NCI-H526 treated with DMSO at 0.1 percent for 48 hours (cell line): ENCODE measurements around the gene POU2AF2.
"Not testable (repeated sequence)": the region's sequence is repeated elsewhere in the genome, so short reads cannot be mapped to it uniquely, and the experiment has no call there.

Source experiments
- DNase-seq: peaks from one replicate; lab custom pipeline; 2025; lab: John Stamatoyannopoulos, UW

Gene POU2AF2

GRCh38 chr11:111245425-111245824 is at the start of gene POU2AF2:
Gene POU2AF2, plus strand, starts transcription at chr11:111245725. Its CDS starts 129 bp downstream, at chr11:111245854.
- peak; percentile 100 for DNase-seq

GRCh38 chr11:111200010-111200534 is 45.5 kb upstream of the POU2AF2 start:
- DNase-seq = no peak

GRCh38 chr11:111204211-111204610 is 41.3 kb upstream of the POU2AF2 start:
- DNase-seq = no peak

DNA sequence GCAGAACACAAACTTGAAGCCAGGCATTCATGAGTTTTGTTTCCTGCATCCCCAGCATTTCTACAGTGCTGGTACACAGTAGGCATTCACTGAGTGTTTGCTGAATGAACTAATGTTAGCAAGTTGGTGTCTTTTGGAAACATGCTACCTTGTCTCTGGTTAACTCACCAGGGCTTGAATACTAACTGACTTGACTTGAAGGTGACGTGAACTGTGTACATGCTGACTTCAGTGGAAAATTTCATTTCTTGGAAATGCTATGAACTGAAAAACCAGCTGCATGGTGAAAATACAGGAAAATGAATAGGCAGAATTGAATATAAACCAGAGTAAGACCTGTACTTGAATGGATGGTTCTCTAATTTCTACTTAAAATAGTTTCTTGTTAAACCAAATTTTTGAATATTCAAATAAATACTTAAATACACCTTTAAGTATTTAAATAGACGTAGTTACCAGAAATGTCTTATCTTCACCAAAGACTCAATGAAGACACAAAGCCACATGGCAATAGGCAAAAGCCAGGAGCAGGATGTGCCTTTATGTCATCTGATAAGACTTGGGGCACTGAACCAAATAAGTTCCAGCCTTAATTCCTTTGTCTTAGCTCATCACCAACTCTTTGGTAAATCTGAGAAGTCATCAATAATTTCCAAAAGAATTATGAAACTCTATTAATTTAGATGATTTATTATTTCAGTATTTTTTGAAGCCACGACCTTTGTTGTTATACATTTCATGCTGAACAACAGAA is 39.7 kb upstream of the POU2AF2 start:
- no peak for DNase-seq

- peak; percentile 62 for DNase-seq
Observed at GRCh38 chr11:111206472-111206871, 39.1 kb upstream of the POU2AF2 start.

DNA sequence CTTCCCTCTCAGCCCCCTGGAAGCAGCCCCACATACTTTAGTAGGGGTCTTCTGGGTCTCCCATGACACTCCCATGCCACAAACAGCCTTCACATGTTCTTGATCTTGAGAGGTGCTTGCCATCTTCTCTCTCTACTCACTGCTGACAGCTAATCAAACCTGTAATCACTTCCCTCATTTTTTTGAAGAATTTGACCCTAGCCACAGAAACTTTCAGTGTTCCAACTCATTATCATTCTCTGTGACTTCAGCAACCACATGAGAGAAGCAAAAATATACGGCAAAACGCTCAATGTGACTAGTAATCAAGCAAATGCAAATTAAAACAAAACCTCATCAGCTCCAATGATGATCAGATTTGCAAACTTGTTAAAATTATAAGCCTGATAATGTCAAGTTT is 38.3 kb upstream of the POU2AF2 start:
- DNase-seq = no peak

DNA sequence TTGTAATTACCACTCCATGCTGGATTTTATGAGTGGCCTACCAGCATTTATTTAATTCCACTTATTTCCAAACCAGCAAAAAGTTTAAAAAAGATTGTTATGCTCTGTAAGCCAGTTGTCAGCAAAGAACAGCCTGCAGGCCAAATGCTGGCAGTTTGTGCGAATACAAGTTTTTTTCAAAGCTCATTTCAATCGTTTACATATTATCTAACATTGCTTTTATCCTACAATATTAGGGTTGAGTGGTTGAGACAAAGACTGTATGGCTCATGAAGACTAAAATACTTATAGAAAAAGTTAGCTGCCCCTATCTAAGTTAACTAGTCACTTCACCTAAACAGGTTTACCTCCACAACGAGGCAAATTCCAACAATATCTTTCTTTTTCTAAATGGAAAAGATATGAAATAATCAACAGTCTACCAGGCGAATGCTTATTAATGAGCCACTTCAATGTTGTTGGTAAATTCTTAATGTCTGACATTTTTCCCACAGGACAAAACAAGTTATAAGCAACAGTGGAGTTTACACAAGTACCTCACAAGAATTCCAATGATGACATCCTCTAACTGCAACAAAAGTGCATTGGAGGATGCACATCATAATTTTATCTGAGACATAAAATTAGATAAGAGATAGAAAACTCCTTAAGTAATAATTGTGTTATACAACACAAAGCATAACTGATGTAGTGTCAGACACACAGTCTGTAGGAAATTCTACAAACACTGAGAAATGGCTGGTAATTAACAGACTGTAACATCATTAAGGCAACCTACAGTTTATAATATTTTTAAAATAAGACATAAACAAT is 35.8 kb upstream of the POU2AF2 start:
- DNase-seq = no peak

GRCh38 chr11:111213256-111213655 is 32.3 kb upstream of the POU2AF2 start:
- DNase-seq = no peak

DNA sequence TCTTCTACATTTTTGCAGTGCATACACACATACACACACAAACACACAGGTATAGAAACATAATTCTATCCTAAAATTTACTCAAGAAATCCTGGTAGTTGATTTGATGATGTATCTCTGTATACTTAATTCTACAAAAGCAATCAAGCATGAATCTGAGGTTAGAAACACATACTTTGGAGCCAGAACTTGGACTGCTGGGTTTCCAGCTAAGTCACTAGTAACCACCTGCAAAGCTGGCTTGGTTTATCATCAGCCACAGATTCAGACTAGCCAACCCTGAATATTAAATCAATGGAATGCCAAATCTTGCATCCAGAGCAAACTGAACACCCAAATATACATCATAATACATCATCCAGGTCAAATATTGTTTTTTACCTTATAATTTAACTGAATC is 24.8 kb upstream of the POU2AF2 start:
- no peak for DNase-seq

GRCh38 chr11:111221208-111221607 is 24.3 kb upstream of the POU2AF2 start:
- DNase-seq = no peak

DNA sequence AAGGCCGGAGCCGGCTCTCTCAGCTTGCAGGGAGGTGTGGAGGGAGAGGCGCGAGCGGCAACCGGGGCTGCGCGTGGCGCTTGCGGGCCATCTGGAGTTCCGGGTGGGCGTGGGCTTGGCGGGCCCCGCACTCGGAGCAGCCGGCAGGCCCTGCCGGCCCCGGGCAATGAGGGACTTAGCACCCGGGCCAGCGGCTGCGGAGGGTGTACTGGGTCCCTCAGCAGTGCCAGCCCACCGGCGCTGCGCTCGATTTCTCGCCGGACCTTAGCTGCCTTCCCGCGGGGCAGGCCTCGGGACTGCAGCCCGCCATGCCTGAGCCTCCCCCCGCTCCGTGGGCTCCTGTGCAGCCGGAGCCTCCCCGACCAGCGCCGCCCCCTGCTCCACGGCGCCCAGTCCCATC is 23.6 kb upstream of the POU2AF2 start:
- DNase-seq = not testable (repeated sequence)

- not testable (repeated sequence) for DNase-seq
Observed at GRCh38 chr11:111222821-111223455, 22.6 kb upstream of the POU2AF2 start.

DNA sequence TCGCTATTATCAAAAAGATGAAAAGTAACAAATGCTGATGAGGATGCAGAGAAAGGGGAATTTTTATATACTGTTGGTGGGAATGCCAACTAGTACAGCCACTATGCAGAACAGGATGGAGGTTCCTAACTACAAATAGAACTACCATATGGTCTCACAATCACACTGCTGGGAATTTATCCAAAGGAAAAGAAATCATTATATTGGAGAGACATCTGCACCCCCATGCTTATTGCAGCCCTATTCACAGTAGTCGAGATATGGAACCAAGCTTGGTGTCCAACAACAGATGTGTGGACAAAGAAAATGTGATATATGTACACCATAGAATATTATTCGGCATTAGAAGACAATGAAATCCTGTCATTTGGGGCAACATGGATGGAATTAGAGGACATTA is 19.6 kb upstream of the POU2AF2 start:
- no peak for DNase-seq

GRCh38 chr11:111229604-111230003 is 15.9 kb upstream of the POU2AF2 start:
- no peak for DNase-seq

GRCh38 chr11:111230122-111230465 is 15.4 kb upstream of the POU2AF2 start:
- DNase-seq = no peak

- no peak for DNase-seq
Observed at GRCh38 chr11:111231836-111232235, 13.7 kb upstream of the POU2AF2 start.

GRCh38 chr11:111236383-111236782 is 9.1 kb upstream of the POU2AF2 start:
- peak; percentile 76 for DNase-seq

- DNase-seq = no peak
Observed at GRCh38 chr11:111237926-111238325, 7.6 kb upstream of the POU2AF2 start.

- peak; percentile 87 for DNase-seq
Observed at GRCh38 chr11:111246956-111247355, 1.4 kb downstream of the POU2AF2 start.

- DNase-seq = no peak
Observed at GRCh38 chr11:111250936-111251335, 5.4 kb downstream of the POU2AF2 start.

DNA sequence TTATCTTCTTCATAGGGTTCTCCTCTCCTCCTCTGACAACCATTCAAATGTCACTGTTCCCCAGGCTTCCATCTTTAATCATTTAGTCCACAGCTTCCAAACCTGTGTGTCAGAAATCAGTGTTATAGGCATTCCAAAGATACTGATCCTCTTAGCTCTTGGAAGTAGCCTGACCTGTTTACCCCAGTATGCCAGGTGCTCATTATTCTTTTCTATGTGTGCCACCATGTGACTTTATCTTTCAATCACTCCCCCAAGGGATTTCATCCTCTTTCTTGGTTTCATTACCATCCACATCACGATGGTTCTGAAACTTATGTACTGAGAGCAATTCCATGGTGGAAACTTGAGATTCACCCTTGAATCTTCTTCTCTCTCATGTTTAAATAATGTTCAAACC is 7.6 kb downstream of the POU2AF2 start:
- peak; percentile 91 for DNase-seq

DNA sequence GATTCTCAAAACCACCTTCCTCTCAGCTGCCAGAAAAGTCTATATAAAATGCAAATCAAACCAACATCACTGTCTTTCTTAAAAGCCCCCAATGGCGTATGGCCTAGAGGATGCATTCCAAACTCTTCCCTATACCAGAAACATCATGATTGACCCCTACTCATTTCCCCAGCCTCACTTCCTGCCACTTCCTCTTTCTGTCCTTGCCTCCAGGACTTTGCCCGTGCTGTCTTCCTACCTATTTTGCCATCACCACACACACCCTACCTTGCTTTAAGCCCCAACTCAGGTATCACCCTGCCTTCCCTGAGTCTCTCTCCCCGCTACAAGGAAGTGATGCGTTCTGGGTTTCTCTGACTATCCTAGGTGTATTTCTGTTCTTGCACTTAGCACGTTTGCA is 8.1 kb downstream of the POU2AF2 start:
- DNase-seq = no peak

DNA sequence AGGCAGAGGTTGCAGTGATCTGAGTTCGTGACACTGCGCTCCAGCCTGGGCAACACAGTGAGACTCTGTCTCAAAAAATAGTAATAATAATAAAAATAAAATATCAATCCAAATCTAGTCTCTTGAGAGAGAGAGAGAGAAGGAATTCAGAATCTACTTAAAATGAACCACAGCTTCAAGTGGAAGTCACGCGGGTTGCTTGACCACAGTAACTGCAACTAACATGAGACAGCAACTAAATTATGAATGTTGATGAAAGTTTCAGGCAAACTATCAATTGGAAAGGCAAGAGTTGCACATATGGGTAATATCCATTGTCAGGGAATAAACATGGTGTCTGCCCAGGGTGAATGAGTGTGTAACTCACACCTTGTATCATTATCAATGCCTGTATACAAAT is 12.5 kb downstream of the POU2AF2 start:
- DNase-seq = no peak
